ENCODE measurements around the gene MMP25. TPM values are rescaled to one million over a fixed set of nuclear protein-coding genes. Genes with fewer than 3 reads are reported as not detected.
"Not testable (repeated sequence)": the region's sequence is repeated elsewhere in the genome, so short reads cannot be mapped to it uniquely, and the experiment has no call there.

MMP25 gene
- total and polyA plus RNA-seq, 2 donors (not counting 1 experiment from before 2014, with no cell fraction given), result 0.12 to 0.22 TPM

GRCh38 chr16:3051009-3051408 is 4.6 kb downstream of the MMP25 start:
- POLR2A ChIA-PET, result no interaction called here
- 0% methylated on average over 1 of the region's 4 CpGs for WGBS (ENCODE audit: insufficient coverage)

DNA sequence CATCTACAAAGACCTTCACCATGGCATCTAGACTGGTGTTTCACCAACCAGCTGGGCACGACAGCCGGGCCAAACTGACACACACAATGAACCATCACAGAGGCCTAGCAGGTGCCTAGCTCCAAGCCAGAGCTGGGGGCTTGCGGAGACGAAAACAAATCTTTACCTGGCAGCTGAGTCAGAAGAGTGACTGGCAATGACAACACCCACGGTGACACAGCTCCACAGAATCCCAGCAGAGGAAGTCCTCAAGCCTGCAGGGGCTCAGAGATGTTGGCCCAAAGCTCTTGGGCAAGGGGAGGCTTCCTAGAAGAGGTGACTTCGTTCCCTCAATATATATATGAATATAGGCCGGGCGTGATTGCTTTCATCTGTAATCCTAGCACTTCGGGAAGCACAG is 5.1 kb downstream of the MMP25 start:
- Mint-ChIP-seq H3K27me3 (peaks cover 11% of the 10 kb centered on the region), H3K4me1 (peaks cover 19% of the 10 kb centered on the region), H3K4me3 (no peak overlapping the region), H3K27ac (no peak overlapping the region), H3K9me3 (ENCODE audit: insufficient read depth) (no peaks in the 10 kb centered on the region)
- Histone ChIP-seq H3K79me2 (ENCODE audit: control insufficient read depth, insufficient read depth, low read length) (no peaks in the 10 kb centered on the region), H3K4me3 (ENCODE audit: control extremely low read depth in 1 of 5, extremely low read depth in 1 of 5, insufficient read depth in 1 of 5, low read depth in 2 of 5, low read length in 4 of 5) (peak overlapping the region in 1 of 5 experiments; percentile 34), H3K27me3 (replicated peaks in 1 of 4; ENCODE audit: control extremely low read depth in 1 of 4, control insufficient read depth in 3 of 4, insufficient read depth in 4 of 4, low read length in 3 of 4) (peaks cover 0 to 32% (median 16%) of the 10 kb centered on the region in 4 experiments), H3K4me1 (ENCODE audit: control insufficient read depth in 2 of 2, insufficient read depth in 2 of 2, low read length in 2 of 2) (peaks cover 15 to 16% of the 10 kb centered on the region in 2 donors), H3K9me3 (ENCODE audit: control extremely low read depth in 1 of 3, control insufficient read depth in 2 of 3, insufficient read depth in 1 of 3, low read length in 2 of 3) (peaks cover 0 to 8% (median 0%) of the 10 kb centered on the region in 3 donors), H3K27ac (ENCODE audit: low read length in 2 of 2) (no peak overlapping the region), H2AFZ (ENCODE audit: insufficient read depth, low read depth, low read length, poor library complexity, severe bottlenecking) (no peak overlapping the region), H3K4me2 (replicated peaks; ENCODE audit: low read depth, low read length, poor library complexity, severe bottlenecking) (no peak overlapping the region), H3K9ac (ENCODE audit: low read length) (no peak overlapping the region), H4K20me1 (ENCODE audit: control insufficient read depth, insufficient read depth, low read length, poor library complexity, severe bottlenecking) (no peaks in the 10 kb centered on the region), H3K36me3 (replicated peaks in 1 of 2; ENCODE audit: control extremely low read depth in 1 of 2, control insufficient read depth in 1 of 2, extremely low read depth in 1 of 2, insufficient read depth in 2 of 2, low read length in 1 of 2) (no peaks in the 10 kb centered on the region)
- intact Hi-C loops (cut with micrococcal nuclease), result no loop called here
- ChIA-PET POLR2A (no interaction called here), CTCF (interaction anchor here (1.0 kb wide), 1 partner anchor 78 kb away, joined by 6 read pairs; no protein-coding TSS in a partner anchor)
- no peak for DNase-seq
- no peak for TF ChIP-seq CTCF (IDR thresholded peaks at IDR 0.05)
- TF ChIP-seq EZH2 (IDR thresholded peaks at IDR 0.05; ENCODE audit: borderline replicate concordance, insufficient read depth, low read depth, low read length, poor library complexity, severe bottlenecking), result no peak
- no peak for ATAC-seq (ENCODE audit: low read depth)
- 66% methylated on average over 5 of the region's 9 CpGs for WGBS (ENCODE audit: insufficient coverage)

More at GRCh38 chr16:3051009-3051408, 4.6 kb downstream of the MMP25 start:
- no peak overlapping the region for H3K4me3 Mint-ChIP-seq
- H3K27me3 ChIP-seq (replicated peaks in 1 of 4; ENCODE audit: control extremely low read depth in 1 of 4, control insufficient read depth in 3 of 4, insufficient read depth in 4 of 4, low read length in 3 of 4), result peaks cover 0 to 36% (median 18%) of the 10 kb centered on the region in 4 experiments
- H3K27me3 Mint-ChIP-seq, result peaks cover 11% of the 10 kb centered on the region
- H2AFZ ChIP-seq (ENCODE audit: insufficient read depth, low read depth, low read length, poor library complexity, severe bottlenecking), result no peak overlapping the region
- H3K27ac Mint-ChIP-seq, result no peak overlapping the region
- peaks cover 0 to 8% (median 0%) of the 10 kb centered on the region in 3 donors for H3K9me3 ChIP-seq (ENCODE audit: control extremely low read depth in 1 of 3, control insufficient read depth in 2 of 3, insufficient read depth in 1 of 3, low read length in 2 of 3)
- no peak for ATAC-seq (ENCODE audit: low read depth)
- H3K36me3 ChIP-seq (replicated peaks in 1 of 2; ENCODE audit: control extremely low read depth in 1 of 2, control insufficient read depth in 1 of 2, extremely low read depth in 1 of 2, insufficient read depth in 2 of 2, low read length in 1 of 2), result no peaks in the 10 kb centered on the region
- CTCF ChIA-PET, result interaction anchor here (0.6 to 1.4 kb wide), 3 partner anchors 23 to 609 kb away, joined by 3 to 6 read pairs (median 3); no protein-coding TSS in a partner anchor
- no peaks in the 10 kb centered on the region for H3K9me3 Mint-ChIP-seq (ENCODE audit: insufficient read depth)
- no peak for TF ChIP-seq EZH2 (IDR thresholded peaks at IDR 0.05; ENCODE audit: borderline replicate concordance, insufficient read depth, low read depth, low read length, poor library complexity, severe bottlenecking)
- TF ChIP-seq CTCF (IDR thresholded peaks at IDR 0.05), result no peak
- H3K4me3 ChIP-seq (ENCODE audit: control extremely low read depth in 1 of 5, extremely low read depth in 1 of 5, insufficient read depth in 1 of 5, low read depth in 2 of 5, low read length in 4 of 5), result peak overlapping the region in 1 of 5 experiments; percentile 34
- no peak overlapping the region for H3K27ac ChIP-seq (ENCODE audit: low read length in 2 of 2)
- intact Hi-C loops (cut with micrococcal nuclease), result no loop called here
- H3K4me2 ChIP-seq (replicated peaks; ENCODE audit: low read depth, low read length, poor library complexity, severe bottlenecking), result no peak overlapping the region
- no peak overlapping the region for H3K9ac ChIP-seq (ENCODE audit: low read length)
- no peak for DNase-seq
- no peaks in the 10 kb centered on the region for H3K79me2 ChIP-seq (ENCODE audit: control insufficient read depth, insufficient read depth, low read length)
- H4K20me1 ChIP-seq (ENCODE audit: control insufficient read depth, insufficient read depth, low read length, poor library complexity, severe bottlenecking), result no peaks in the 10 kb centered on the region
- H3K4me1 Mint-ChIP-seq, result peaks cover 19% of the 10 kb centered on the region
- H3K4me1 ChIP-seq (ENCODE audit: control insufficient read depth in 2 of 2, insufficient read depth in 2 of 2, low read length in 2 of 2), result peaks cover 19% of the 10 kb centered on the region in 2 donors

DNA sequence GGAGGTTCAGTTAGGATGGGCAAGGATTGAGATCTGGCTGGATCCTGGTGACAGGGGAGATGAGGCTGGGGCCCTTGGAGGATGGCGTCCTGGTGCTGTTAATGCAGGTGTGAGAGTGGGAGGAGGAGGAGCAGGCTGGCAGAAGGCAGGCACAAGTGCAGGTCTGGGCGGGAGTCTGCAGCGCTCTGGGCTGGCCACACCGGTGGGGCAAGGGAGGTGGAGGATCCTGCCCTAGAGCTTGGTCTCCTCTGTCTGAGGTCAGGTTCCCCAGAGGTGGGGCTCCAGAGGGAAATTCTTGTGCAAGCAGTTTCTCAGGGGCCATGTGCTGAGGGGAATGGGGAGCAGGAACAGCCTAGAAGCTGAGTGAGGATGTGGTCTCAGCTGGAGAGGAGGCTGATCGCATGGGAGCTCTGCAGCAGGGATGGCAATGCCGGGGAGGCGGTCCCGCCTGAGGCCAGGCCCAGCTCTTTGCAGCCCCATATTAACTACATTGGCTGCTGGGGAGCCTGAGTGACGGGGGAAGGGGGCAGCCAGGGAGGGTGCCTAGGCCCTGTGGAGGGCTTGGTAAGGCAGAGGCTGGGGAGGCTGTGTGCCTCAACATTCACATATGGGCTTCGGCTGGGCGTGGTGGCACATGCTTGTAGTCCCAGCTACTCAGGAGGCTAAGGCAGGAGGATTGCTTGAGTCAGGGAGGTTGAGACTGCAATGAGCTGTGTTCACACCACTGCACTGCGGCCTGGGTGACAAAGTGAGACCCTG is 6.4 kb downstream of the MMP25 start:
- H3K4me1 Mint-ChIP-seq, result peaks cover 17% of the 10 kb centered on the region
- H3K9me3 Mint-ChIP-seq (ENCODE audit: insufficient read depth); H3K9ac ChIP-seq (ENCODE audit: low read length); POLR2A ChIA-PET; H4K20me1 ChIP-seq (ENCODE audit: control insufficient read depth, insufficient read depth, low read length, poor library complexity, severe bottlenecking); H3K27ac ChIP-seq (ENCODE audit: low read length in 2 of 2); H3K4me3 Mint-ChIP-seq; H3K4me3 ChIP-seq (ENCODE audit: control extremely low read depth in 1 of 5, extremely low read depth in 1 of 5, insufficient read depth in 1 of 5, low read depth in 2 of 5, low read length in 4 of 5); H3K79me2 ChIP-seq (ENCODE audit: control insufficient read depth, insufficient read depth, low read length); H3K4me1 ChIP-seq (ENCODE audit: control insufficient read depth in 2 of 2, insufficient read depth in 2 of 2, low read length in 2 of 2); H2AFZ ChIP-seq (ENCODE audit: insufficient read depth, low read depth, low read length, poor library complexity, severe bottlenecking); H3K27ac Mint-ChIP-seq; CTCF ChIA-PET; intact Hi-C loops (cut with micrococcal nuclease); H3K9me3 ChIP-seq (ENCODE audit: control extremely low read depth in 1 of 3, control insufficient read depth in 2 of 3, insufficient read depth in 1 of 3, low read length in 2 of 3); DNase-seq; H3K4me2 ChIP-seq (replicated peaks; ENCODE audit: low read depth, low read length, poor library complexity, severe bottlenecking); H3K36me3 ChIP-seq (replicated peaks in 1 of 2; ENCODE audit: control extremely low read depth in 1 of 2, control insufficient read depth in 1 of 2, extremely low read depth in 1 of 2, insufficient read depth in 2 of 2, low read length in 1 of 2); ATAC-seq (ENCODE audit: low read depth): not testable (repeated sequence)
- peaks cover 0 to 20% (median 8%) of the 10 kb centered on the region in 4 experiments for H3K27me3 ChIP-seq (replicated peaks in 1 of 4; ENCODE audit: control extremely low read depth in 1 of 4, control insufficient read depth in 3 of 4, insufficient read depth in 4 of 4, low read length in 3 of 4)
- peaks cover 11% of the 10 kb centered on the region for H3K27me3 Mint-ChIP-seq
- 33% methylated on average over 1 of the region's 12 CpGs for WGBS (ENCODE audit: insufficient coverage)
